ENCODE measurements around the gene BDH1.

GRCh38 chr3:197490098-197491058 lies 65.4 kb downstream of the BDH1 start:
- TF ChIP-seq CTCF (conservative IDR thresholded peaks at IDR 0.05; ENCODE audit: low read depth, low read length) (no peak), EZH2 (IDR thresholded peaks at IDR 0.05; ENCODE audit: borderline replicate concordance, low read depth, low read length, poor library complexity, severe bottlenecking) (no peak)

Data from A673 (cell line).